Brain microvascular endothelial cell (primary cell): ENCODE data around the gene PPFIA4.

Experiments used
- DNase-seq: peaks from one replicate; pipeline ENCODE4 v3.0.0-alpha.2; 2020
- H3K27ac ChIP-seq: fragments of 250-450 bp; sonication (Bioruptor Pico); 2 replicates; pipeline ENCODE4 v1.5.1; 2020; ENCODE audit warnings: mild to moderate bottlenecking, moderate library complexity
- H3K27me3 ChIP-seq: fragments of 250-450 bp; sonication (Bioruptor Pico); replicated peaks from 2 replicates; pipeline ENCODE4 v1.5.1; 2020; ENCODE audit warnings: mild to moderate bottlenecking
- H3K36me3 ChIP-seq: fragments of 250-450 bp; sonication (Bioruptor Pico); replicated peaks from 2 replicates; pipeline ENCODE4 v1.5.1; 2020; ENCODE audit warnings: mild to moderate bottlenecking
- H3K4me3 ChIP-seq: 2 replicates; pipeline ENCODE4 v1.5.1; 2011; ENCODE audit warnings: low read depth, mild to moderate bottlenecking, control low read depth, low read length, moderate library complexity
- in situ Hi-C: cut with HindIII; loops from 2 replicates; pipeline ENCODE4 v1.10.0; 2017; ENCODE audit warnings: low sequenced_read_pairs, low pct_ligation_motif_present
- TF ChIP-seq, protein P1 (sequence below): IDR thresholded peaks from 2 replicates; pipeline ENCODE4 v1.5.1; 2011; ENCODE audit warnings: low read depth, mild to moderate bottlenecking, moderate library complexity, low read length, control low read depth, inconsistent platforms; ENCODE audit errors: missing control alignments

PPFIA4 gene

DNA sequence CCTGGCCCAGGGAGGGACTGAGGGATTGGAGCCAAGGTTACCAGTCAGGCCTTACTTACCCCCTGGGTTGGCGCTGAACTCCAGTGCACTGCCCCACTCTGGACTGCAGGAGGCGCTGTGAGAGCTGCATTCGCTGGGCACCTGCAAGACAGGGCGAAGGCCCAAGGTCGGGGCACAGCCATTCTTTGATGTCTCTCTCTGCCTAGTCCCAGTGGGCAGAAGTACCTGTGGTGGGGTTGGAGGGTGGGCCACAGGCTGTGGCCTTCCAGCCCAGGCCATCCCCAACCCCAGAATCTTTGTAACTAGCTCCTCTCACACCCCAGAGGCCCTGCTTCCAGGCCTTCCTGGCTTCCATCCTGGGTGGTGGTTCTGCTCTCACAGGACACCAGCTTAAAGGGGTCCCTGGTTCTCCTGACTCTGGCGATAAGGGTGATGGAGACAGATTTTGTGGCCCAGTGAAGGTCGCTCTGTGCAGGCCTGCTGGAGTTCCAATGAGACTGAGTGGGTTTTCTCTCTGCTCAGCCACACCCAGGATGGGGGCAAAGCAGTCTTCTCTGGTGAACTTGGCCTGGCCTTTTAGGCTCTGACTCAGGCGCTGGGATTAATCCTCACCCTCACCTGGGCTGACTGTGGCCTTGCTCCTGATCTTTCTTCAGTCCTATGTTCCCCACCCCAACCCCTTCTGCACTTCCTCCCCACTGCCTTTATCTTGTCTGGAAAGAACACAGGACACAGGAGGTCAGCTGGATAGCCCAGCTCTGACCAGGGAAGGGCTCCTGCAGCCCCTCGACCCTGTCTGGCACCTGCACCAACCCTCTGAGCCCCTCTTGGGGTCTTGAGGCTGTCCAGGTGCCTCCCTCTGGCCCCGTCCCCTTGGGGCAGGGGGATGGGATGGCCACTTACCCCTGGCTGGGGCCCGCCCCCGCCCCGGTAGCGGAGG is 58.6 kb downstream of the PPFIA4 start:
- no peaks in the 10 kb centered on the region for H3K36me3 ChIP-seq
- in situ Hi-C loops = no loop called here

DNA sequence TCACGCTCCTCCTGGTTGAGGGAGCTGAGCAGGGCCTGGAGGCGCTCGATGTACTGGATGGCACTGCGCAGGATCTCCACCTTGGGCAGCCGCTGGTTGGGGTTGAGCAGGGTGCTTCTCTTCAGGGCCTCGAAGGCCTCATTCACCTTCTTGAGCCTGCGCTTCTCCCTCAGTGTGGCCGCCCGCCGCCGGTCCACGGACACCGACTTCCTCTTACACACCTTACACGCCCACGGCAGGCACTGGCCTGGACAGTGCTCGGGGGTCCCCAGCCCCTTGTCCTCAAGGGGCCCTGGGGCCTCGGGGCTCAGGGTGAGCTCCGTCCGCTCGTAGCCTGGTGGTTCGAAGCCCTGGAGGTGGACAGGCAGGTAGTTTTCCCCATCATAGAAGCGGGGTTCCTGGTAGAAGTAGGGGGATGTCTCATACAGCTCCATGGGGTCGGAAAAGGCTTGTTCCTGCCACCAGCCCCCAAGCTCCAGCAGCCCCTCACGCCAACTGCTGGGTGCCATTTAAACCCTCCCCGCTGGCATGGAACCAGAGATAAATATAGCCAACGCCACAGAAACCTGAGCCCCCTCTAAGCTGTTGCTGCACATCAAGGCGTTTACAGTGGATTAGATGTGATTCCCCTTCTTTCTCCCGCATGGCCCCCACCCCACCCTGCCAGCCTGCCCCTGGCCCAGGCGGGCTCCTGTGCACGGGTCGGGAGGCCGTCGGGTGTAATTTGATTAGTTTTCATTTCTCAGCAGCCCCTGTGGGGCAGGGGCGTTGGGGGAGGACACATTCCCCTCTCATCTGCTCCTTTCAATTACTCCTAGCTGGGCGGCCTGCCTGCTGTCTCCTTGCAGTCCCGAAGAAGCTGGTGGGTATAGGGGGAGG is 59.5 kb downstream of the PPFIA4 start, which contains the start of gene MYOG:
TSS of gene MYOG (minus strand) at position 485 of the 879 bp plus-strand sequence. CDS start at position 434, 51 bp downstream.
- H3K27me3 ChIP-seq = peaks cover 9% of the 10 kb centered on the region
- H3K4me3 ChIP-seq = no peak within 1 kb of the TSS
- no peak for DNase-seq
- in situ Hi-C loops = no loop called here
- no peaks in the 10 kb centered on the region for H3K36me3 ChIP-seq
- H3K27ac ChIP-seq = no peak within 1 kb of the TSS
- TF ChIP-seq, protein P1, sequence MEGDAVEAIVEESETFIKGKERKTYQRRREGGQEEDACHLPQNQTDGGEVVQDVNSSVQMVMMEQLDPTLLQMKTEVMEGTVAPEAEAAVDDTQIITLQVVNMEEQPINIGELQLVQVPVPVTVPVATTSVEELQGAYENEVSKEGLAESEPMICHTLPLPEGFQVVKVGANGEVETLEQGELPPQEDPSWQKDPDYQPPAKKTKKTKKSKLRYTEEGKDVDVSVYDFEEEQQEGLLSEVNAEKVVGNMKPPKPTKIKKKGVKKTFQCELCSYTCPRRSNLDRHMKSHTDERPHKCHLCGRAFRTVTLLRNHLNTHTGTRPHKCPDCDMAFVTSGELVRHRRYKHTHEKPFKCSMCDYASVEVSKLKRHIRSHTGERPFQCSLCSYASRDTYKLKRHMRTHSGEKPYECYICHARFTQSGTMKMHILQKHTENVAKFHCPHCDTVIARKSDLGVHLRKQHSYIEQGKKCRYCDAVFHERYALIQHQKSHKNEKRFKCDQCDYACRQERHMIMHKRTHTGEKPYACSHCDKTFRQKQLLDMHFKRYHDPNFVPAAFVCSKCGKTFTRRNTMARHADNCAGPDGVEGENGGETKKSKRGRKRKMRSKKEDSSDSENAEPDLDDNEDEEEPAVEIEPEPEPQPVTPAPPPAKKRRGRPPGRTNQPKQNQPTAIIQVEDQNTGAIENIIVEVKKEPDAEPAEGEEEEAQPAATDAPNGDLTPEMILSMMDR = no peak

More for the DNA sequence above, 58.6 kb downstream of the PPFIA4 start:
- TF ChIP-seq, protein P1 = peak; percentile 61
- no peak overlapping the region for H3K27ac ChIP-seq
- no peak overlapping the region for H3K4me3 ChIP-seq
- peaks cover 11% of the 10 kb centered on the region for H3K27me3 ChIP-seq
- DNase-seq = no peak

DNA sequence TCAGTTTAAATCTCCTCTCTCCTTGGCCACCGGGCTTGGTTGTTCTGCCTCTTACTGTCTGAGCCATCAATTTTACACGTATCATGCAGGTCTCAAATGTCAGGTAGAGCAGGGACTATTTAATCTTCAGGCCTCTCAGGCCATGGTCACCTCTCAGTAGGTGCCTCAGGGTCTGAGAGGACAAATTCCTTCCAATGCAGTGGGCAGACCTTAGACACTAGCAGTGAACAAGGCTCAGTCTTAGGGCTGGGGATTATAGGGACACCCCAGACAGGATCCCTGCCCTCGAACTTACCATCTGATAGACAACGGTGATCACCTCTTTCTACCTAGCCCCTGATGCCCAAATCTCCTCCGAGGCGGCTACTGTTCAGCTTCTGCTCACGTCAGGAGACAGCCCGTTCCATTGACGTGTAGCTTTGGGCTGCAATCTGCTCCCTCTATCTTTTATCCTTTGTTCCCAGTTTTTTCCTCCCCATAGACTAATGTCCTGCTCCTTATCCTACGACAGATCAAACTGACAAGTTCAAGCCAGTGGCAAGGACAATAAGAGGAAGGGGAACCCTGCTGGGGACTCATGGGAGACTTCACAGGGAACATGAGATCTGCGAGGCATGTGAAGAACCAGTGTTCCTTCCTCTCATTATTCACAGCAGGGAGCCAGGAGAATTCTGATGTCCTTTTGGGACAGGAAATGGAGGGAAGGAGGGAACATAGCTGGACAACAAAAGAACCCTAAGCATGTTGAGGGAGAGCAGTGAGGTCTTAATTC is 60.9 kb downstream of the PPFIA4 start:
- Histone ChIP-seq H3K4me3 (no peak overlapping the region), H3K27ac (no peak overlapping the region), H3K36me3 (no peaks in the 10 kb centered on the region), H3K27me3 (no peaks in the 10 kb centered on the region)
- in situ Hi-C loops = no loop called here
- no peak for DNase-seq
- TF ChIP-seq, protein P1 = no peak

DNA sequence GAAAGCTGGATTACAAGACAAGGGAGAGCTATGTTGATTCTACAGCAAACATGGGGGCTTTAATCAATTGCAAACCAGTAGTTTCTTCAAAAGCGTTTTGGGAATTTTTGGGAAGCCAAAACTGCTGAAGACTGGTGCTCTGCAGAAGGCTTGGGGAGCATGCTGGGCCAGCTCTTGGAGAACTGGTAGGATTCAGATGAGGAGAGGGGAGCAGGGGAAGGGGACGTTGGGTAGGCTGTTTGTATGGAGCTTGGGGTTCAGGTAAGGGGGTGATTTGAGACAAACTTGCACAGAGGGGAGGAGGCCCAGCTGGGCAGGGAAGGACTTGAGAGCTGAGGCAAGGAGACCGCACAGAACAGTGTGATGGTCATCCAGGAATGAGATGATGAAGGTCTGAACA is 62.1 kb downstream of the PPFIA4 start:
- in situ Hi-C loops = no loop called here

DNA sequence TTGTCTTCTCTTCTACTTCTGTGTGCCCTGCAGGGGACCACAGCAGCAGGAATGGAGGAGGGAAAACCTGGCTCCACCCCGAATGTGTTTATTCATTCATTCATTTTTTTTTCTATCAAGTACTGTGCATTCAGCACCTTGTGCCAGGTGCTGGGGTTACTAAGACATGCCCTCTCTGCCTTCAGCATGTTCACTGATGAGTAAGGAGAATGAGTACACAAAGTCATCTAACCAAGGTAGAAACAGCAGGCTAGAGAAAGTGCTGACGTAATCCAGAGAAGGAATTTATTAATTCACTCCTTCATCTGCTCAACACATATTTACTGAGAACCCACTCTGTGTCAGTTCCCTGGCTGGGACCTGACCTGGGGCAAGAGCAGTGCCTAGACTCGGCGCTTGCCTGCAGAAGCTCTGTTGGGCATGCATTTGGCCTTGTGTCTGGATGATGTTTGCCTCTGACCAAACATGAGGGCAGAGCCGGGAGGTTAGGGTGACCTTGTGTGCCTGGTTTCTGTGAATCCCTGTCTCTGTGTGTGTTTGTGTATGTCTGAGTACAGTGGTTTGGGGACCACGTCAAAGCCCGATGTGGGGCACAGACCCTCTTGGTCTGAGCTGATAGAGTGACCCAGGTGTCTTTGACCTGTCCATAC is 62.8 kb downstream of the PPFIA4 start:
- no peak for DNase-seq
- Histone ChIP-seq H3K27me3 (no peaks in the 10 kb centered on the region), H3K27ac (no peak overlapping the region), H3K4me3 (no peak overlapping the region), H3K36me3 (no peaks in the 10 kb centered on the region)
- TF ChIP-seq, protein P1 = no peak
- in situ Hi-C loops = no loop called here

More for the DNA sequence above, 62.1 kb downstream of the PPFIA4 start:
- DNase-seq = no peak
- Histone ChIP-seq H3K36me3 (no peaks in the 10 kb centered on the region), H3K27me3 (no peaks in the 10 kb centered on the region), H3K4me3 (no peak overlapping the region), H3K27ac (no peak overlapping the region)
- TF ChIP-seq, protein P1 = no peak
